ENCODE results near the gene NPAS1. TPM values are rescaled to one million over a fixed set of nuclear protein-coding genes. Genes with fewer than 3 reads are reported as not detected.

NPAS1 gene
- total and polyA plus RNA-seq, 2 of the 8 experiments (the other 6 are each of a cell fraction or from before 2014, with no cell fraction given), result 9.9 to 13.9 TPM

DNA sequence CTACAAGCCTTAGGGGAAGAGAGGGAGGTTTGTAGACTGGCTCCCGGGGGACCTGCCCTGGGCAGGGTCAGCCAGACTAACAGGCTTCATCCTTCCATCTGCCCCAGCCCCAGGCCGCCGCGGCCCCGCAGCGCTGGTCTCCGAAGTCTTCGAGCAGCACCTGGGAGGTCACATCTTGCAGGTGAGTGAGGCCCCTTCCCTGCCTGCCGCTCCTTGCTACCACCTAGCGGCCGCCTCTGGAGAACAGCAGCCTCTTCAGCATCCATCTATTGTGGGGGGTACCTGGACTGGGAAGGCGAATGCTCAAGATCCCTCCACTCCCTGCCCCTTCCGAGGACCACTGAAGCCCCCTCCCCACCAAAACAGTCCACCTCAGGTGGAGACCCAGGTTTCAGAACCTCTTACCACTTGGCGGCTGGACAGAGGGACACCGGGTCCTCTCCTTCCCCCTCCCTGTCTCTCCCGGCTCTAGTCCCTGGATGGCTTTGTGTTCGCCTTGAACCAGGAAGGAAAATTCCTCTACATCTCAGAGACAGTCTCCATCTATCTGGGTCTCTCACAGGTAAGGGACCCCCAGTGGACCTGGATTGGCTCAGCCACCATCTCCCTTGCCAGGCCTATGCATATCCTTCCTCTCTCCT, 12.7 kb downstream of the NPAS1 start:
- H3K18ac ChIP-seq (ENCODE audit: extremely low read depth, low read length), result no peak overlapping the region
- H4K20me1 ChIP-seq (replicated peaks in 1 of 2; ENCODE audit: control insufficient read depth in 1 of 2, insufficient read depth in 2 of 2, low read length in 2 of 2), result peaks cover 0 to 2% of the 10 kb centered on the region in 2 experiments
- no peaks in the 10 kb centered on the region for H3K79me1 ChIP-seq (ENCODE audit: low read depth, low read length)
- peaks cover 4% of the 10 kb centered on the region; the same call in 1 of the 2 replicates for H3K23me2 ChIP-seq (ENCODE audit: low read depth, low read length)
- no peaks in the 10 kb centered on the region for H3K9me3 ChIP-seq (ENCODE audit: insufficient read depth in 2 of 2, low read depth in 1 of 2, low read length in 1 of 2)
- peak overlapping the region; percentile 41 for H4K91ac ChIP-seq (replicated peaks; ENCODE audit: insufficient read length, low read length)
- H3K4me3 ChIP-seq (ENCODE audit: extremely low read depth in 1 of 4, insufficient read depth in 2 of 4, low read depth in 3 of 4, low read length in 4 of 4), result peak overlapping the region in 1 of 4 experiments; percentile 10; a peak in 1 of 8 replicates
- peak overlapping the region in 1 of 2 experiments; percentile 47; a peak in 2 of 4 replicates for H3K4me2 ChIP-seq (ENCODE audit: insufficient read depth in 1 of 2, low read depth in 2 of 2, low read length in 2 of 2)
- H2BK15ac ChIP-seq (ENCODE audit: low read length), result peak overlapping the region; percentile 72; the same call in 1 of the 2 replicates
- no peak overlapping the region for H2AFZ ChIP-seq (ENCODE audit: low read length)
- H3K4me1 ChIP-seq (replicated peaks in 1 of 4; ENCODE audit: control insufficient read depth in 3 of 4, insufficient read depth in 4 of 4, low read length in 3 of 4), result peaks cover 8 to 14% (median 11%) of the 10 kb centered on the region in 4 experiments
- POLR2A ChIA-PET (ENCODE audit: partially characterized antibody), result interaction anchor here (1.0 kb wide), 1 partner anchor 10 kb away, joined by 3 read pairs; no protein-coding TSS in a partner anchor
- H3K23ac ChIP-seq (ENCODE audit: insufficient read length), result no peak overlapping the region
- H3K14ac ChIP-seq (ENCODE audit: insufficient read length), result no peak overlapping the region
- H3K56ac ChIP-seq (replicated peaks; ENCODE audit: insufficient read length, low read depth, low read length), result no peak overlapping the region
- H4K8ac ChIP-seq (ENCODE audit: extremely low read depth, insufficient read depth, low read length), result no peak overlapping the region; the same call in 1 of the 2 replicates
- CTCF ChIA-PET (ENCODE audit: partially characterized antibody), result interaction anchor here (0.8 to 6.5 kb wide), 3 partner anchors 10 to 19 kb away, joined by 4 to 48 read pairs (median 13); no protein-coding TSS in a partner anchor
- no peak overlapping the region for H3K9ac ChIP-seq (replicated peaks in 1 of 4; ENCODE audit: extremely low read depth in 1 of 4, low read depth in 3 of 4, low read length in 3 of 4)
- no peak overlapping the region for H2BK120ac ChIP-seq (replicated peaks; ENCODE audit: low read depth, low read length)
- H2BK20ac ChIP-seq (ENCODE audit: low read length), result no peak overlapping the region
- no peak for FAIRE-seq
- H3K36me3 ChIP-seq (ENCODE audit: control insufficient read depth in 2 of 4, insufficient read depth in 4 of 4, low read length in 3 of 4), result no peaks in the 10 kb centered on the region
- H3K4ac ChIP-seq (replicated peaks; ENCODE audit: insufficient read length, low read depth, low read length), result no peak overlapping the region
- peak in 1 of 2 experiments; percentile 90 for DNase-seq (ENCODE audit: low read depth in 1 of 2, low spot score in 2 of 2)
- H3K79me2 ChIP-seq (ENCODE audit: control insufficient read depth in 1 of 2, insufficient read depth in 2 of 2, low read length in 2 of 2), result no peaks in the 10 kb centered on the region
- peaks cover 0 to 2% (median 0%) of the 10 kb centered on the region in 4 experiments; a peak in 2 of 7 replicates for H3K27me3 ChIP-seq (replicated peaks in 1 of 4; ENCODE audit: control insufficient read depth in 3 of 4, extremely low read depth in 1 of 4, insufficient read depth in 3 of 4, low read length in 3 of 4)
- peak overlapping the region; percentile 87; the same call in 1 of the 2 replicates for H2BK12ac ChIP-seq (ENCODE audit: low read depth, low read length)
- no peak overlapping the region for H2AK5ac ChIP-seq (ENCODE audit: low read depth, low read length)
- 32% methylated on average over 16 of the region's 17 CpGs; no CpG with 5 or more reads in 1 of the 2 experiments for WGBS, 2 experiments (ENCODE audit: extremely low coverage in 1 of 2, insufficient coverage in 1 of 2, insufficient read length in 1 of 2, insufficient replicate concordance in 2 of 2, low coverage in 1 of 2, low lambda C conversion rate in 2 of 2, missing lambda C conversion rate in 1 of 2)
- no peak overlapping the region for H4K5ac ChIP-seq (ENCODE audit: insufficient read length, low read depth, low read length)
- H2BK5ac ChIP-seq (ENCODE audit: low read depth, low read length), result no peak overlapping the region
- no peak overlapping the region for H3K27ac ChIP-seq (ENCODE audit: low read depth, low read length)
- TF ChIP-seq, protein P1, sequence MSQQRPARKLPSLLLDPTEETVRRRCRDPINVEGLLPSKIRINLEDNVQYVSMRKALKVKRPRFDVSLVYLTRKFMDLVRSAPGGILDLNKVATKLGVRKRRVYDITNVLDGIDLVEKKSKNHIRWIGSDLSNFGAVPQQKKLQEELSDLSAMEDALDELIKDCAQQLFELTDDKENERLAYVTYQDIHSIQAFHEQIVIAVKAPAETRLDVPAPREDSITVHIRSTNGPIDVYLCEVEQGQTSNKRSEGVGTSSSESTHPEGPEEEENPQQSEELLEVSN (IDR thresholded peaks at IDR 0.05), result peak; percentile 42; the same call in 1 of the 2 replicates
- TF ChIP-seq, protein P2, sequence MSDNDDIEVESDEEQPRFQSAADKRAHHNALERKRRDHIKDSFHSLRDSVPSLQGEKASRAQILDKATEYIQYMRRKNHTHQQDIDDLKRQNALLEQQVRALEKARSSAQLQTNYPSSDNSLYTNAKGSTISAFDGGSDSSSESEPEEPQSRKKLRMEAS (IDR thresholded peaks at IDR 0.05), result peak; percentile 72
- TF ChIP-seq ASH2L (IDR thresholded peaks at IDR 0.05; ENCODE audit: low read length) (peak; percentile 25), BRCA1 (IDR thresholded peaks at IDR 0.05; ENCODE audit: low read depth, low read length) (no peak), RAD21 (IDR thresholded peaks at IDR 0.05 in 1 of 2, conservative IDR thresholded peaks at IDR 0.05 in 1 of 2; ENCODE audit: low read depth in 2 of 2, low read length in 2 of 2) (peak; percentile 71 to 79), TBP (IDR thresholded peaks at IDR 0.05; ENCODE audit: low read depth, low read length) (no peak), YY1 (IDR thresholded peaks at IDR 0.05; ENCODE audit: low read depth, low read length) (peak; percentile 40; the same call in 1 of the 2 replicates), NRF1 (IDR thresholded peaks at IDR 0.05; ENCODE audit: low read depth, low read length) (no peak), TCF12 (IDR thresholded peaks at IDR 0.05; ENCODE audit: low read depth, low read length) (peak; percentile 69; the same call in 1 of the 2 replicates), BACH1 (IDR thresholded peaks at IDR 0.05; ENCODE audit: low read length) (no peak)
